HG03045 (cell line): ENCODE data around the gene MICAL3.
"Not testable (repeated sequence)": the region's sequence is repeated elsewhere in the genome, so short reads cannot be mapped to it uniquely, and the experiment has no call there.

Experiments used
- ATAC-seq: cut with Tn5 transposase; IDR thresholded peaks from one replicate; pipeline ENCODE4 v1.9.1; 2021; ENCODE audit warnings: mild to moderate bottlenecking, moderate library complexity; ENCODE audit not compliant: unreplicated experiment

The MICAL3 gene

GRCh38 chr22:17772249-17772957 lies 252.0 kb downstream of the MICAL3 start:
- no peak for ATAC-seq

- ATAC-seq = no peak
Observed at GRCh38 chr22:17770180-17771077, 253.9 kb downstream of the MICAL3 start.

- no peak for ATAC-seq
Observed at GRCh38 chr22:17769716-17770082, 254.7 kb downstream of the MICAL3 start.

- no peak for ATAC-seq
Observed at GRCh38 chr22:17769013-17769715, 255.2 kb downstream of the MICAL3 start.

GRCh38 chr22:17767233-17768065 lies 256.9 kb downstream of the MICAL3 start:
- ATAC-seq = peak; percentile 61

- ATAC-seq = not testable (repeated sequence)
Observed at GRCh38 chr22:17764852-17765251, 259.5 kb downstream of the MICAL3 start.

- no peak for ATAC-seq
Observed at GRCh38 chr22:17764036-17764435, 260.3 kb downstream of the MICAL3 start.

GRCh38 chr22:17763442-17763841 lies 260.9 kb downstream of the MICAL3 start:
- ATAC-seq = not testable (repeated sequence)

GRCh38 chr22:17761138-17761488 lies 263.2 kb downstream of the MICAL3 start:
- no peak for ATAC-seq

- ATAC-seq = no peak
Observed at GRCh38 chr22:17754233-17754925, 270.0 kb downstream of the MICAL3 start.

GRCh38 chr22:17753401-17753989 lies 270.9 kb downstream of the MICAL3 start:
- no peak for ATAC-seq

GRCh38 chr22:17751596-17751995 lies 272.8 kb downstream of the MICAL3 start:
- ATAC-seq = no peak

- ATAC-seq = no peak
Observed at GRCh38 chr22:17749605-17750395, 274.6 kb downstream of the MICAL3 start.

- no peak for ATAC-seq
Observed at GRCh38 chr22:17748555-17749353, 275.6 kb downstream of the MICAL3 start.

GRCh38 chr22:17746916-17747315 lies 277.4 kb downstream of the MICAL3 start:
- ATAC-seq = no peak

GRCh38 chr22:17744430-17744829 lies 279.9 kb downstream of the MICAL3 start:
- ATAC-seq = no peak

- no peak for ATAC-seq
Observed at GRCh38 chr22:17743661-17744411, 280.5 kb downstream of the MICAL3 start.
